Measurements from ENCODE around the gene CALN1.

DNA sequence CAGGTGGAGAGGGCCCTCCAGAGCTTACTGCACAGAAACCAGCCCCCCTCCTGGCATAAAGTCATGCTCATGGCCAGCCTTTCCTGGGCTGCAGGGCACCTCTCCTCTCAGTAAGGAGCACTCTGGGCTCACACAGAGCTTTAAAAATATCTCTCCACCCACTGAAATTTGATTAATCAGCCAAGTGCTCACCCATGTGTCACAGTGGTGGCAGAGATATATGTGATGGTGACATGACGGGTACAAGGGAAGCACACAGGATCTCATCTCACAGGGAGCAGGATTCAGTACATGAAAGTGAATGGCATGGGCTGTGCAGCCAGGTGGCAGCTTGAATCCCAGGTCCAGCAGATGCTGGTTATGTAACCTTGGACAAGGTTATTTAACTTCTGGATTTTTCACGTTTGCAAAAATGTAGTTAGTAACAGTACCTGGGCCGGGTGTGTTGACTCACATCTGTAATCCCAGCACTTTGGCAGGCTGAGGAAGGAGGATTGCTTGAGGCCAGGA lies 144.8 kb downstream of the CALN1 start:
- TF ChIP-seq, protein P1, sequence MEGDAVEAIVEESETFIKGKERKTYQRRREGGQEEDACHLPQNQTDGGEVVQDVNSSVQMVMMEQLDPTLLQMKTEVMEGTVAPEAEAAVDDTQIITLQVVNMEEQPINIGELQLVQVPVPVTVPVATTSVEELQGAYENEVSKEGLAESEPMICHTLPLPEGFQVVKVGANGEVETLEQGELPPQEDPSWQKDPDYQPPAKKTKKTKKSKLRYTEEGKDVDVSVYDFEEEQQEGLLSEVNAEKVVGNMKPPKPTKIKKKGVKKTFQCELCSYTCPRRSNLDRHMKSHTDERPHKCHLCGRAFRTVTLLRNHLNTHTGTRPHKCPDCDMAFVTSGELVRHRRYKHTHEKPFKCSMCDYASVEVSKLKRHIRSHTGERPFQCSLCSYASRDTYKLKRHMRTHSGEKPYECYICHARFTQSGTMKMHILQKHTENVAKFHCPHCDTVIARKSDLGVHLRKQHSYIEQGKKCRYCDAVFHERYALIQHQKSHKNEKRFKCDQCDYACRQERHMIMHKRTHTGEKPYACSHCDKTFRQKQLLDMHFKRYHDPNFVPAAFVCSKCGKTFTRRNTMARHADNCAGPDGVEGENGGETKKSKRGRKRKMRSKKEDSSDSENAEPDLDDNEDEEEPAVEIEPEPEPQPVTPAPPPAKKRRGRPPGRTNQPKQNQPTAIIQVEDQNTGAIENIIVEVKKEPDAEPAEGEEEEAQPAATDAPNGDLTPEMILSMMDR (IDR thresholded peaks at IDR 0.05; ENCODE audit: low read length), result no peak
- TF ChIP-seq EZH2phosphoT487 (IDR thresholded peaks at IDR 0.05; ENCODE audit: low read length), result no peak
